ELR (cell line): ENCODE data around the gene SPTBN5.
A peak's percentile ranks its signal among the peaks of the same experiment; 100 is the strongest.

Experiments used
- DNase-seq: peaks from one replicate; pipeline ENCODE4 v3.0.0-alpha.2; 2015; ENCODE audit warnings: low read depth

Gene SPTBN5

GRCh38 chr15:41926185-41927056, 32.6 kb upstream of the SPTBN5 start:
- DNase-seq, result no peak

GRCh38 chr15:41925086-41925608, 31.3 kb upstream of the SPTBN5 start:
- no peak for DNase-seq

DNA sequence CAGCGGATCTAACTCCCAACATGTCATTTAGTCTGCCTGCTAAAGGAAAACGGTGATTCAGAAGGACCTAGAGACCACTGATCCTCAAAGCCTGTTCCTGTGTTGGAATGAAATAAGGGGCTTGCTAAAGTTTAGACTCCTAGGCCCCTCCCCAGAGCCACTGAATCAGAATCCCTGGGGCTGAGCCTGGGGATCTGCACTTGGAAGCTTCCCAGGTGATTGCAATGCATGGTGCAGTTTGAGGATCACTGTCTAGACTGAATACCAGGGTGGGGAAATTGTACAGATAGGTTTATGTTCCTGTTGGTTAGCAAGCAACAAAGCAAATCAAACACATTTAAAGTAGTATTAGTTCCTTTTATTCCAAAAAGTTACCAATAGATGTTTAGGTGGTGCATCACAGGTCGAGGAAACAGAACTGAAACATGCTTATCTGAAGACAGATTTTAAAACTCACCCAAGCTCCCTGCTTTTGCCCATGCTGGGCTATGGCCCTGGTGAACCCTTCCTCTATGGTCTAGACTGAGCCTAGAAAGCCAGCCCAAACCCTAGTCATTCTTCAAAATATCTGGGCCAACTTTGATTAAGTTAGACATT, 29.6 kb upstream of the SPTBN5 start:
- DNase-seq, result no peak

DNA sequence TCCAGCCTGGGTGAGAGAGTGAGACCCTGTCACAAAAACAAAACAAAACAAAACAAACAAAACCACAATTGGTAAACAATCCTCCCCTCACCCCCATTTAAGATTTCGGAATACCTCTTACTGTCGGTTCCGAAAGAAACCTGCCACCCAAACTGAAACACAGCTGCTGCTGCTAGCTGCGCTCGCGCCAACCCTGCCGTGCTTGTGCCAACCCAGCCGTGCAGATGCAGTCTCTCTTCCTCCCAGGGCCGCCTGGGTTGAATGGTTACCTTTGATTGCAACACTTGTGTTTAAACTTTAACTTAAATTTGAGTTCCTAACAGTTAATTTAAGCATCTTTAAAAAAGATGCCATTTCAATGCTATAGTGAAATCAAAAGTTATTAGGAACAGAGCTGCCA, 28.5 kb upstream of the SPTBN5 start:
- DNase-seq, result no peak

- no peak for DNase-seq
Measured at GRCh38 chr15:41921639-41922038, 27.8 kb upstream of the SPTBN5 start.

DNA sequence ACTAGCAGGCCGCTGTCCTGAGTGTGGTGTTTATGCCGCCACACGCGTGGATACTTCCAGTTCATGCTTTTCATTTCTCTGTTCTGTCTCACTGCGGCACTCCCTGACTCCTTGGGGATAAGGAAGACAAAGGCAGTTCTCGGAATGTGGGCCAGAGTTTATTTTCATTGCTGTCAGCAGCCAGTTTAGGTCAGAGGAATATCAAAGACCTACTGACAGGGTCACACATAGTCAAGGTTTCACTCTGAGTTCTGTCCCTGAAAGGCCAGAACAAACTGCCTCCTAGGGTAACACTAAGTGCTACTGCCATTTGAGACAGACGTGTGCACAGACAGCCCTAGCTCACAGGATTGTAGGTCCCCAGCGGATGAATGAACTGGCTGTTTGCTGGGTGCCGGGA, 27.3 kb upstream of the SPTBN5 start:
- DNase-seq, result no peak

DNA sequence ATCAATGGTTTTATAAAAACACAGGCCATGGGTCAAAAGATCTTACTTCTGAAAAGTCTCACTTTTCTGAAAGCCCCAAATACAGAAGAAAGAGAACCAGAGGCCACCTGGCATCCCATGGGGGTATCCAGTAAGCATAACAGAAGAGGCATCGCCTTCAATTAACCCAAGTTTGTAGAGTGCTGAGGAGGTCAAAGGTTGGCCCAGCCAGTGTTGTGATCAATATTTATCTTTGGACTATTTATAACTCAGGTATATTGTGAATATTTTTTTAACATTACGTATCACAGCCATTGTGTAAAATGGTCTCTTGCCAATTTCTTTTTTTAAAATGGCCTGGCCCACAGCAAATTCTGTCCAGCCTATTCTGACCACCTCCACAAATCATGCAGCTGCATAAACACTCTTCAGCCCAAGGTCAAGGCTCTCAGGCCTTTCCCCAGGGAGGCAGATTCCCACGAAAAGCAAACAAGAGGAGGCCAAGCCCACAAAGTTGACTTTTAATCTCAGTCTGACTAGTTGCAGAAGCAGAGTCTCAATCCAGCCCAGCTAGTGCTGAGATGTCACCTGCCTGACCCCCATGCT, 26.2 kb upstream of the SPTBN5 start:
- DNase-seq, result no peak

DNA sequence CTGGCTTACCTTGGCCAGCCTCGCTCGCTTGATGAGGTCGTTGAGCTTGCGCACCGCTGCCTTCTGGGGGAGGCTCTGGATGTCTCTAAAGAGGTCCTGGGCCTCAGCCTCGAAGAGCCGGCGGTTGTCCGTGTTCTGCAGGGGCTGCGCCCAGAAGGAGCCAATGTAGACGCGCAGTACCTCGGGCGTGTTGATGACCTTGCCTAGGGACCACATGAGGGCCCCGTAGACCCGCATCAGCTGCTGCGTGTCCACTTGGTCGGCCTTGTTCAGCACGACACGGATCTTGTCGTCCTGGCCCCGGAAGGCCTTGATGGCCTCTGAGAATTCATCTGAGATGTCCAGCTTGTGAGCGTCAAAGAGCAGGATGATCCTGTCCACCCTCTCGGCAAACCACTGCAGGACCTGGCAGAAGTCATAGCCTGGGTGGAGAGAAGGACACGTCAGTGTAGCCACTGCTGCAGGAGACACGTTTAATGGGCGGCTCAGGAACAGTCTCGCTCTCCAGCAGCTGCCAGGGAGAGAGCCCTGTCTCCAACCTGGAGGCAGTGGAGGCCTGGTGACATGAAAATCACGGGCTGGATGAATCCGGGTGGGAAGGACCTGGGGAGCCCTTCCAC, 25.5 kb upstream of the SPTBN5 start:
- DNase-seq, result no peak

DNA sequence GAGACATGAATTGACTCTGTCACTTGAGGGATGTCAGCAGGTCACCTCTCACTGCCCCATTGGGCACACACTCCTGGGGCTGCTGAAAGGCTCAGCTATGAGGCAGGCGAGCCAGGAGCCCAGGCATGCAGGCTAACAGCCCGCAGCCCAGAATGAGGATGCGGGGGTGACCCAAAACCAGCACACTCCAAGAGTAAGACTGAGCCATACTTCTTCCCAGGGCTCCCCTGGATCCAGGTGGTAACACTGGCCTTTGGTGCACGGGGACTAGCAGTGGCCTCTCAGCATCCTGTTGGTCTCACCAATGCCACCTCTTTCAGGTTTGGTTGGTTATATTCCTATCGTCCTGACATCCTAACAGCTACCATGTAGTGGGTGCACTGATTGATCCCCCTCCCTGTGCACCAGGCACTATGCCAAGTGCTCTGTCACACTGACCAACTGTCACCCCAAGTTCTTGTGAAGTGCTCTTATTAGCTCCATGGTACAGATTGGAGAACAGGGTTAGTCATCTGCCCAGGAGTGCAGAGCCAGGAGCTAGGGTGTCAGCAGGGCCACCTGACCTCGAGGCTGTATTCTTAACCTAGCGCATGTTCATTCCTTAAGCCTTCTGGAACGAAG, 24.8 kb upstream of the SPTBN5 start:
- DNase-seq, result no peak

- DNase-seq, result peak; percentile 87
Measured at GRCh38 chr15:41917767-41918430, 24.0 kb upstream of the SPTBN5 start.

GRCh38 chr15:41915255-41915994, 21.6 kb upstream of the SPTBN5 start:
- no peak for DNase-seq

- no peak for DNase-seq
Measured at GRCh38 chr15:41914411-41914810, 20.6 kb upstream of the SPTBN5 start.

GRCh38 chr15:41913256-41913655, 19.4 kb upstream of the SPTBN5 start:
- no peak for DNase-seq

GRCh38 chr15:41911691-41912345, 18.0 kb upstream of the SPTBN5 start:
- no peak for DNase-seq

DNA sequence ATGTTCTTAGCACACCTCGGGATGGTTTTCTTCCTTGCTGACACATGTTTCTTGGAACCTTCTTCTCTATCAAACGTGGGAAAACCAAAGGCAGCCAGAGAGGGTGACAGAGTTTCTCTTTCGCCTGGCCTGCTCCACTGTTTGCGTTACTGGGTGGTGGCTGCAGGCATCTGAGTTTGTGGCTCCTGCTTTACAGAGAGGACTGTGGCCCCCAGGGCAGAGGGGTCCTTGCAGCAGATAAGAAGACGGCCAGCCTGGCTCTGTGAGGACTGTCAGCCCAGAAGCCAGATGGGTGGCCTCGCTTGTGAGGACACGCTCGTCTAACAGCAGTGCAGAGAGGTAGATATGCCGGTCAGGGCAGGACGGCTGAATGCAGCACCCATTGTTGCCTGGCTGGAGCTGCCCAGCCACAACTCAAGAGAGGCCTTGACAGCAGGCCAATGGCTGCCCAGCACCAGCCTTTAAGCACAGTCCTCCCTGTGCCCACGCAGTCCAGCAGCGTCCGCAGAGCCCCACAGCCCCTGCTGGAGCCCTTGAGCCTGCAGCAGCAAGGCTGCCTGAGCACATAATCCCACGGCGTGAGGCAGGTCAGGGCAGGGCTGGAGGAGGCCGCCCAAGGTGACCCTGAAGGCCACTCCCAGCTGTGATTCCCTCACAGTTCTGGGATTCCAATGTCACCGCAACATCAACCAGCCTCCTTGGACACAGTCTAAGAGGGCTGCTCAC, 15.0 kb upstream of the SPTBN5 start:
- no peak for DNase-seq

DNA sequence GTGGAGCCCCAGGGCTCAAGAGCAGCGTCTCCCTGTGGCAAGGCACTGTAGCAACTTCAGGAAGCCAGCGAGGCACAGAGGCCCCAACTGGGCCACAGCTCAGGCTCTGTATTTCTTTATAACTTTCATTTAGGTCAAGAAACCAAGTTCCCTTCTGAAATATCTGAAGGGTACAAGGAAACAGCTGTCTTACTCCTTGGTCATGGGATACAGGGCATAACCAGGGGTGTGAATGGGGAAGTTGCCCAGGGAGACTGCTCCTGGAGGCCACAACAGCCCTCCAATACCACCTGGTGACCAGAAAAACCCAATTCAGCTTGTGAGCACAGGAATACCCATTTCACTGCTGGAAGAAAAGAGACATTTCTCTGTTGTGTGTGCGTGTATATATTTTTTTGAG, 13.3 kb upstream of the SPTBN5 start:
- no peak for DNase-seq

DNA sequence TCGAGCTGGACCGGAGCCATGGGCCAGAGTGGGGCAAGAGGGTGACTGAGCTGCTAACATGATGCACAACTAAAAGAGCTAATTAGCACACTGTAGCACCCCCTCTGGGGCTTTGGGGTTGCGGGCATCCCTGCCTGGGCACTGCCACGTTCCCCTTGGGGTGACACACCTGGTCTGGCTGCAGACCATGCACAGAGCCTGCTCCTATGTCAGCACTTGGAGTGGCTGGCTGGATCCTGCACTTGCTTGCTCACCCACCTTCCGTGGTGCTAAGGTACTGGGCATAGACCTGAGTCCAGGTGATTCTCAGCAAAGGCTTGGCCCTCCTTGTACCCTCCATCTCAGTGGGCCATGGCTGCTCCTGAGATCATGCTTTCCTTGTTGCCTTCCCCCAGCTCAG, 12.8 kb upstream of the SPTBN5 start:
- no peak for DNase-seq

- no peak for DNase-seq
Measured at GRCh38 chr15:41905036-41905793, 11.4 kb upstream of the SPTBN5 start.

- DNase-seq, result peak; percentile 77
Measured at GRCh38 chr15:41904541-41905005, 10.7 kb upstream of the SPTBN5 start.
